ENCODE results near the gene RTRAF. TPM values are rescaled to one million over a fixed set of nuclear protein-coding genes. Genes with fewer than 3 reads are reported as not detected.

Gene RTRAF
- total RNA-seq, result 100 to 1,000 TPM; 123 to 135 TPM
- total RNA-seq, result 115 to 121 reads per million in 2 donors

- DNase-seq (peak; percentile 88 to 90 (median 88)), ATAC-seq (peak; percentile 97)
- Mint-ChIP-seq H3K27ac (peak within 1 kb of the TSS; percentile 97), H3K4me1 (peaks cover 22% of the 10 kb centered on the region), H3K4me3 (peak within 1 kb of the TSS; percentile 98), H3K27me3 (peaks cover 5% of the 10 kb centered on the region), H3K36me3 (ENCODE audit: low read depth) (peaks cover 5% of the 10 kb centered on the region)
- no peaks in the 10 kb centered on the region for H3K9me3 ChIP-seq (ENCODE audit: control insufficient read depth, low read length, poor library complexity, severe bottlenecking)
These were observed at the start of gene RTRAF for GRCh38 chr14:51989293-51990234. Gene RTRAF (plus strand): TSS chr14:51989546. CDS start chr14:51989640, 94 bp downstream.

- peaks cover 3% of the 10 kb centered on the region for H3K36me3 Mint-ChIP-seq (ENCODE audit: low read depth)
- no peak for DNase-seq
- peak overlapping the region; percentile 2 for H3K4me3 Mint-ChIP-seq
- peak overlapping the region; percentile 84 for H3K27ac Mint-ChIP-seq
- ATAC-seq, result no peak
- peaks cover 29% of the 10 kb centered on the region for H3K4me1 Mint-ChIP-seq
- H3K27me3 Mint-ChIP-seq, result no peaks in the 10 kb centered on the region
- no peaks in the 10 kb centered on the region for H3K9me3 ChIP-seq (ENCODE audit: control insufficient read depth, low read length, poor library complexity, severe bottlenecking)
These were observed 49.5 kb upstream of the RTRAF start for GRCh38 chr14:51939755-51940301.

GRCh38 chr14:51942971-51943370 lies 46.4 kb upstream of the RTRAF start:
- peaks cover 32% of the 10 kb centered on the region for H3K4me1 Mint-ChIP-seq
- H3K9me3 ChIP-seq (ENCODE audit: control insufficient read depth, low read length, poor library complexity, severe bottlenecking), result no peaks in the 10 kb centered on the region
- no peak overlapping the region for H3K4me3 Mint-ChIP-seq
- peak overlapping the region; percentile 60 for H3K27ac Mint-ChIP-seq
- peaks cover 9% of the 10 kb centered on the region for H3K36me3 Mint-ChIP-seq (ENCODE audit: low read depth)
- no peaks in the 10 kb centered on the region for H3K27me3 Mint-ChIP-seq
- DNase-seq (no peak), ATAC-seq (no peak)

- Mint-ChIP-seq H3K27me3 (no peaks in the 10 kb centered on the region), H3K36me3 (ENCODE audit: low read depth) (peaks cover 23% of the 10 kb centered on the region), H3K4me3 (no peak overlapping the region), H3K27ac (peak overlapping the region; percentile 46), H3K4me1 (peaks cover 33% of the 10 kb centered on the region)
- H3K9me3 ChIP-seq (ENCODE audit: control insufficient read depth, low read length, poor library complexity, severe bottlenecking), result no peaks in the 10 kb centered on the region
- ATAC-seq (no peak), DNase-seq (no peak)
These were observed 39.3 kb upstream of the RTRAF start for GRCh38 chr14:51950007-51950406.

GRCh38 chr14:51951656-51952055 lies 37.7 kb upstream of the RTRAF start:
- H3K4me1 Mint-ChIP-seq, result peaks cover 28% of the 10 kb centered on the region
- H3K36me3 Mint-ChIP-seq (ENCODE audit: low read depth), result peaks cover 17% of the 10 kb centered on the region
- H3K27me3 Mint-ChIP-seq, result no peaks in the 10 kb centered on the region
- no peak overlapping the region for H3K4me3 Mint-ChIP-seq
- H3K9me3 ChIP-seq (ENCODE audit: control insufficient read depth, low read length, poor library complexity, severe bottlenecking), result no peaks in the 10 kb centered on the region
- DNase-seq, result no peak
- ATAC-seq, result no peak
- peak overlapping the region; percentile 63 for H3K27ac Mint-ChIP-seq

- H3K4me1 Mint-ChIP-seq, result peaks cover 23% of the 10 kb centered on the region
- no peak overlapping the region for H3K27ac Mint-ChIP-seq
These were observed 35.3 kb upstream of the RTRAF start for GRCh38 chr14:51954031-51954430.

GRCh38 chr14:51954657-51955056 lies 34.7 kb upstream of the RTRAF start:
- Mint-ChIP-seq H3K4me3 (no peak overlapping the region), H3K36me3 (ENCODE audit: low read depth) (peaks cover 24% of the 10 kb centered on the region), H3K27me3 (no peaks in the 10 kb centered on the region), H3K4me1 (peaks cover 20% of the 10 kb centered on the region), H3K27ac (peak overlapping the region; percentile 34)
- no peak for DNase-seq
- no peak for ATAC-seq
- peaks cover 4% of the 10 kb centered on the region for H3K9me3 ChIP-seq (ENCODE audit: control insufficient read depth, low read length, poor library complexity, severe bottlenecking)

More at GRCh38 chr14:51954031-51954430, 35.3 kb upstream of the RTRAF start:
- ATAC-seq (no peak), DNase-seq (no peak)
- H3K9me3 ChIP-seq (ENCODE audit: control insufficient read depth, low read length, poor library complexity, severe bottlenecking), result peaks cover 3% of the 10 kb centered on the region
- Mint-ChIP-seq H3K4me3 (no peak overlapping the region), H3K27me3 (no peaks in the 10 kb centered on the region), H3K36me3 (ENCODE audit: low read depth) (peaks cover 25% of the 10 kb centered on the region)

GRCh38 chr14:51957950-51958349 lies 31.4 kb upstream of the RTRAF start:
- no peaks in the 10 kb centered on the region for H3K27me3 Mint-ChIP-seq
- no peak for DNase-seq
- H3K4me1 Mint-ChIP-seq, result peaks cover 15% of the 10 kb centered on the region
- H3K27ac Mint-ChIP-seq, result no peak overlapping the region
- no peak for ATAC-seq
- no peak overlapping the region for H3K4me3 Mint-ChIP-seq
- peaks cover 20% of the 10 kb centered on the region for H3K36me3 Mint-ChIP-seq (ENCODE audit: low read depth)
- peaks cover 4% of the 10 kb centered on the region for H3K9me3 ChIP-seq (ENCODE audit: control insufficient read depth, low read length, poor library complexity, severe bottlenecking)

GRCh38 chr14:51959928-51960327 lies 29.4 kb upstream of the RTRAF start:
- Mint-ChIP-seq H3K27me3 (no peaks in the 10 kb centered on the region), H3K27ac (no peak overlapping the region), H3K4me3 (no peak overlapping the region), H3K4me1 (peaks cover 12% of the 10 kb centered on the region), H3K36me3 (ENCODE audit: low read depth) (peaks cover 17% of the 10 kb centered on the region)
- H3K9me3 ChIP-seq (ENCODE audit: control insufficient read depth, low read length, poor library complexity, severe bottlenecking), result peaks cover 4% of the 10 kb centered on the region
- no peak for ATAC-seq
- no peak for DNase-seq

- peaks cover 17% of the 10 kb centered on the region for H3K36me3 Mint-ChIP-seq (ENCODE audit: low read depth)
- peaks cover 12% of the 10 kb centered on the region for H3K4me1 Mint-ChIP-seq
- DNase-seq (no peak), ATAC-seq (no peak)
- no peak overlapping the region for H3K4me3 Mint-ChIP-seq
- peaks cover 4% of the 10 kb centered on the region for H3K9me3 ChIP-seq (ENCODE audit: control insufficient read depth, low read length, poor library complexity, severe bottlenecking)
- peak overlapping the region; percentile 1 for H3K27ac Mint-ChIP-seq
- H3K27me3 Mint-ChIP-seq, result no peaks in the 10 kb centered on the region
These were observed 28.5 kb upstream of the RTRAF start for GRCh38 chr14:51960866-51961265.

GRCh38 chr14:51962711-51963110 lies 26.6 kb upstream of the RTRAF start:
- DNase-seq (no peak), ATAC-seq (no peak)
- Mint-ChIP-seq H3K27me3 (no peaks in the 10 kb centered on the region), H3K4me3 (no peak overlapping the region), H3K4me1 (peaks cover 12% of the 10 kb centered on the region), H3K36me3 (ENCODE audit: low read depth) (peaks cover 11% of the 10 kb centered on the region), H3K27ac (peak overlapping the region; percentile 83)
- peaks cover 4% of the 10 kb centered on the region for H3K9me3 ChIP-seq (ENCODE audit: control insufficient read depth, low read length, poor library complexity, severe bottlenecking)

- no peak for ATAC-seq
- Mint-ChIP-seq H3K36me3 (ENCODE audit: low read depth) (peaks cover 11% of the 10 kb centered on the region), H3K4me3 (no peak overlapping the region), H3K27me3 (no peaks in the 10 kb centered on the region), H3K27ac (peak overlapping the region; percentile 83), H3K4me1 (peaks cover 12% of the 10 kb centered on the region)
- peaks cover 4% of the 10 kb centered on the region for H3K9me3 ChIP-seq (ENCODE audit: control insufficient read depth, low read length, poor library complexity, severe bottlenecking)
- no peak for DNase-seq
These were observed 26.1 kb upstream of the RTRAF start for GRCh38 chr14:51963286-51963685.

GRCh38 chr14:51967521-51967920 lies 21.8 kb upstream of the RTRAF start:
- H3K4me1 Mint-ChIP-seq, result peaks cover 13% of the 10 kb centered on the region
- no peaks in the 10 kb centered on the region for H3K27me3 Mint-ChIP-seq
- peaks cover 4% of the 10 kb centered on the region for H3K36me3 Mint-ChIP-seq (ENCODE audit: low read depth)
- no peak for DNase-seq
- H3K9me3 ChIP-seq (ENCODE audit: control insufficient read depth, low read length, poor library complexity, severe bottlenecking), result no peaks in the 10 kb centered on the region
- no peak for ATAC-seq
- H3K27ac Mint-ChIP-seq, result peak overlapping the region; percentile 61
- H3K4me3 Mint-ChIP-seq, result no peak overlapping the region
